ENCODE results near the gene METTL25B.

DNA sequence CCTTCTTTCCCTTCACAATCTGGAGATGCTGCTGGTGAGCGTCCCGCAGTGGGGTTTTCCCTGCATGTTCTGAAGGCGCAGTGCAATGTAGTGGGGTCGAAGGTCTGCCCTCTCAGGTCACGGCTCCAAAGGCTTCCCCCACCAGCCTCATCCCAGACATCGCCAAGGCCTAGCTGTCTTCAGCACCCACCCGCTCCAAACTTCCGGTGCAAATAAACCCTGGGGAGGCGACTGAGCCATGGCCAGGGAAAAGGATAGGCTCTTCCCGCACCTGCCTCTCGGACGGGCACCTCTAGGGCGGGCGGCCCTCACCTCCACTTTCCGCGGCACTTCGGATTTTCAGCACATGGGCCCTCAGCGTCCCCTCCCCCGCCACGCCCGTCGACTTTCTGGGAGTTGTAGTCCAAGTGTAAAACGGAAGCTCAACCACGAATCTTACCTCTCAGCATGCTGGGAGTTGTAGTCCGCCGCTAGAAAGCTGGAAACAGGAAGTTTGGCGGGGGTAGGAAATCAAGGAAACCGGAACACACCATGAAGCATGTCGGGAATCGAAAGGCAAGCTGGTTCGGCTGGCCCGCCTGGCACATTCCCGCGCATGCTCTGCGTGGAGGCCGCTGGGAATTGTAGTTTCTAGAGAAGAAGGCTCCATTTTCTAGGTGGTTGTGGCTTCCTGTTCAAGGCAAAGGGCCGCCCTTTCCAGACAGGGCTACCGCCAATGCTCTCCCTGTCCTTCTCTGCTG, 12.6 kb downstream of the METTL25B start, which contains the start of gene MRPL24:
- TF ChIP-seq, protein P1, sequence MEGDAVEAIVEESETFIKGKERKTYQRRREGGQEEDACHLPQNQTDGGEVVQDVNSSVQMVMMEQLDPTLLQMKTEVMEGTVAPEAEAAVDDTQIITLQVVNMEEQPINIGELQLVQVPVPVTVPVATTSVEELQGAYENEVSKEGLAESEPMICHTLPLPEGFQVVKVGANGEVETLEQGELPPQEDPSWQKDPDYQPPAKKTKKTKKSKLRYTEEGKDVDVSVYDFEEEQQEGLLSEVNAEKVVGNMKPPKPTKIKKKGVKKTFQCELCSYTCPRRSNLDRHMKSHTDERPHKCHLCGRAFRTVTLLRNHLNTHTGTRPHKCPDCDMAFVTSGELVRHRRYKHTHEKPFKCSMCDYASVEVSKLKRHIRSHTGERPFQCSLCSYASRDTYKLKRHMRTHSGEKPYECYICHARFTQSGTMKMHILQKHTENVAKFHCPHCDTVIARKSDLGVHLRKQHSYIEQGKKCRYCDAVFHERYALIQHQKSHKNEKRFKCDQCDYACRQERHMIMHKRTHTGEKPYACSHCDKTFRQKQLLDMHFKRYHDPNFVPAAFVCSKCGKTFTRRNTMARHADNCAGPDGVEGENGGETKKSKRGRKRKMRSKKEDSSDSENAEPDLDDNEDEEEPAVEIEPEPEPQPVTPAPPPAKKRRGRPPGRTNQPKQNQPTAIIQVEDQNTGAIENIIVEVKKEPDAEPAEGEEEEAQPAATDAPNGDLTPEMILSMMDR (IDR thresholded peaks at IDR 0.05) = no peak
- TF ChIP-seq ZFX (IDR thresholded peaks at IDR 0.05; ENCODE audit: borderline replicate concordance) = no peak

Data from 22Rv1 (cell line).